Smooth muscle cell of the brain vasculature (primary cell): ENCODE results near the gene ALPI.

ENCODE experiments used
- DNase-seq: peaks from one replicate; pipeline ENCODE4 v3.0.0-alpha.2; 2012; ENCODE audit warnings: low read depth, low spot score

The ALPI gene

DNA sequence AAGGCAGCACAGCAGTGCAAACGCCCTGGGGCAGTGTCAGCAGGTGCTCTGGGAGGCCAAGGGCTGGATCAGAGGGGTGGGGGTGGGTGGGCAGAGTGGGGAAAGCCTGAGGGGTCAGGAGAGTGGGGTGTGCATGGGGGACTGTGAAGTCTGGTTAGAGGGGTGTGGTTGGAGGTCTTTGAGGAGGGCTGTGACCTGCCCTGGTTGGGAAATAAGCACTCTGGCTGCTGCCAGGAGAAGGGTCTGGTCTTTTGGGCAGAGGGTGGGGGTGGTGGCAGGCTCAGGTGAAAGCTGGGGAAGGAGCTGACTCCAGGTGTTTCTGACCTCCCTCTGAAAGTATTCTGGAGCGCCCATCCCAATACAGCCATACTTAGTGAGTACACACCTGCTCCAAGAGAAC is 4.2 kb downstream of the ALPI start:
- DNase-seq = no peak

DNA sequence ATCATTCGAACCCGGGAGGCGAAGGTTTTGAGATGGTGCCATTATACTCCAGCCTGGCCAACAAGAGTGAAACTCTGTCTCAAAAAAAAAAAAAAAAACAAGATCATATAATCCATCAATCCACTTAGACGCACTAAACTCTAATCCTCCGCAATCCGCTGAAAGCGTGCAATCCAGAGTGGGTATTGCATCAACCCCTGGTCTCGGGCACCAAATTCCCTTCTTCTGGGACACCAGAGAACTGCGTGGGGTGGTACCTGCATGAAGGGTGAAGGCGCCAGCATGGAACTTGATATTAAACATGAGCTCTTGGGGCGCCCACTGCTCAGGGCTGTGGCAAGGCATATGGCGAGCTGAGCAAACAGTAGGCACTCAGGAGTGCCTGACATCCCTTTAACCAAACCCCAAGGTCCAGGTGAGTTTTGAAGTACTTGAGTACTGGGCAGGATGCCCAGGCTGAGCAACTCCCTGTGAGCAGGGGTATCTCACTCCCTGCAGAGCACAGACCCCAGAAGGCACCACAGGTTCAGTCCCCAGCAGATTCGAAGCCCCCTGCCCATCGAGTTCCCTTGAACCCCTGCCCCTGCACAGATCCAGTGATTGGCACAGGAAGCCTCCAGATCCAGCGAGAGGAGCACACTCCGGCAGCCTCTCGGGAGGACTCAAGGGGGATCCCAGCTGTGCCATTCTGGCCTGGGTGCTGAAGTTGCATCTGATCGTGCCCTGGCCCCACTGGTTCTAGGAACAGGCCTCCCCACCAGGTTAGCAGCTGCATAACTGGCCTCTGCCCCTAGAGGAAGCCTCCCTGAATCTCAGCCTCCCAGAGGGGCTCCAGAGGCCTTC is 8.0 kb downstream of the ALPI start:
- no peak for DNase-seq

DNA sequence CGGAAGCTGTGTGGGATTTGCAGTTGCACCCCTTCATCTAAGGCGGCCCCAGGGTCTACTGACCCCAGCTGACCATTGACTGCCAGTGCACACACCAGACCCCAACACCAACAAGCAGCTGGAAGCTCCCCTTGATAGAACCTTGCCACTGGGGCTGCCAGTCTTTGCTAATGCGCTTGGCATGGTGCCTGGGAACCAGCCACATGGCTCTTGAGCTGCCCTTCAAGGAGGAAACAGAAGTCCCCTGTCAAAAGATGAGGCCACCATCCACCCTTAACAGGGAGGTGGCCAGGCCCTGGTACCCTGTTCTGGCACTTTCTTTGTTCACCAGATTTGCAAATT is 8.6 kb downstream of the ALPI start:
- no peak for DNase-seq

DNA sequence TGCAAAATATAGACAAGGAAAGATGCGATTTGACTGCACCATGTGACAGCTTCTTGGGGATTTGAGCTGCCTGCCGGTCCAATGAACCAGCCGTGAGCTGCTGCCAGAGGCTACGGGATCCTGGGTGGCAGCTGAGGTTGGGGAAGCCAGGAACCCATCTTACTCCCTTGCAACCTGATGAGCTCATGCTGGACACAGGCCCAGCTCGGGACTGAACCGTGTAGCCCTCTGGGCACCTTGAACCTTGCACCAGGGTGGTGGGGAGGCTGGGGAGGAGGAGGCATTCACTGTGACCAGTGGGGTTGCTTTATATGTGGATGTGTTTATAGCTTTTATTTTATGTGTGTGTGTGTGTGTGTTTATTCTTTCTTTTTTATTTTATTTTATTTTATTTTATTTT is 9.1 kb downstream of the ALPI start:
- no peak for DNase-seq

DNA sequence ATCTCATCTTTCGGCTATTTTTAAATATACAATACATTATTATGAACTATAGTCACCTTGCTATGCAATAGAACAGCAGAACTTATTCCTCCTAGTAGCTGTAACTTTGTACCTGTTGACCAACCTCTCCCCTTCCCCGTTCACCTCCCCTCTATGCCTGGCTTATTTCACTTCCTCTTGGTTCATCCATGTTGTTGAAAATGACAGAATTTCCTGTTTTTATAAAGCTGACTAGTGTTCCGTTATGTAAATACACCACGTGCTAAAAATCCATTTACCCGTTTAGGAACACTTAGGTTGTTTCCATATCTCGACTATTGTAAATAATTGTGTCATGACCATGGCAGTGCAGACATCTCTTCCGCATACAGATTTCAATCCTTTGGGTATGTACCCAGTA is 10.3 kb downstream of the ALPI start:
- no peak for DNase-seq

DNA sequence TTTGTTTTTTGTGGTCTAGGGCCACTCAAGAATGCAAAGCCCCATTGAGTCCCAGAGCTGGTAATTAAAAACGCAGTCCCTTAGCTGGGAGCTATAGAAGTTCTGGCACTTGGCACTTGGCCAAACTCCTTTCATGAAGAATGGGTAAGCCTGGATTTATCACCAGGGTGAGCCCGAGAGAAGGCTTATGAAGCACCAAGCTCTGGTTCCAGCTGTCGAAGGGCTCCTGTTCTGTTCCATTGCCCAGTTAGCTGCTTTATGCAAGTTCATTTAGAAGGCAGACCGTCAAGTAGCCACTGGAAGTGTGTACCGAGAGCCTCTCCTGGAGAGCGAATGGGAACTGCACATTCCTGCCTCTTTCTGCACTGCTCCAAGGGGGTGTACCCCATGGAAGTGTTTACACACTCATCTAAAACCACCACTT is 17.5 kb downstream of the ALPI start:
- no peak for DNase-seq

DNA sequence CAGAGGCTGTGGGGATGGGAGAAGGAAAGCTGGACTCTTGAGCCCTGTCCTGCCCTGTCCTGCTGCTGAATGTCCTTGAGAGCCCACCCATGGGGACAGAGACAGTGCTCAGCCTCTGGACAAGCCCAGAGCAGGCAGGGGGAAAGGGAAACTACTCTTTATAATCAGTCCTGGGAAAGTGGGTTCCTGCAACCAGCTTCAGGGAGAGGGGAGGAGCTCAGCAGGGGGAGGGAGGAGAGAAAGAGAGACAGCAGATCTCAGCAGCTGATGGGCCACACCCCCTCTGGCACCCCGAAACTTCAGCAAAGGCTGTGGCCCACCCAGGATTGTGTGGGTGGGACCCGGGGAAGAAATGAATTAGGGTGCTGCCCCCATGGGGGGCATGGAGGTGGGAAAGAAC is 20.1 kb downstream of the ALPI start:
- no peak for DNase-seq

DNA sequence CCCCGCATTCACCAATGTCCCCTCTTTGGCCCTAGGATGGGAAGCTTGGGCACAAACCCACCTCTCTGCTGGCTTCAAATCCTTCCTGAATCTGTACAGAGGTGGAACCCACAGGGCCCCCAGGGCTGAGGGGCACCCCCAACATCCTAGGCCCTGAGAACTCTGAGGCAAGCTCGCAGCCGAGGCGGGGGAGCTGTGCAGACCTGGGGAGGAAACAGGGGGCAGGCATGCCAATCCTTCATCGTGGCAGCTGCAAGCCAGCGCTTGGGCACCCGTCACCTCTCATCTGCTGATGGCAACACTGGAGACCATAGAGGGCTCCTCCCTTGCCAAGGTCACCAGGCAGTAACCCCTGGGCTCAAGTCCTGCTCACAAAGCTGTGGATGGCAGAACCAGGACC is 20.8 kb downstream of the ALPI start:
- no peak for DNase-seq

DNA sequence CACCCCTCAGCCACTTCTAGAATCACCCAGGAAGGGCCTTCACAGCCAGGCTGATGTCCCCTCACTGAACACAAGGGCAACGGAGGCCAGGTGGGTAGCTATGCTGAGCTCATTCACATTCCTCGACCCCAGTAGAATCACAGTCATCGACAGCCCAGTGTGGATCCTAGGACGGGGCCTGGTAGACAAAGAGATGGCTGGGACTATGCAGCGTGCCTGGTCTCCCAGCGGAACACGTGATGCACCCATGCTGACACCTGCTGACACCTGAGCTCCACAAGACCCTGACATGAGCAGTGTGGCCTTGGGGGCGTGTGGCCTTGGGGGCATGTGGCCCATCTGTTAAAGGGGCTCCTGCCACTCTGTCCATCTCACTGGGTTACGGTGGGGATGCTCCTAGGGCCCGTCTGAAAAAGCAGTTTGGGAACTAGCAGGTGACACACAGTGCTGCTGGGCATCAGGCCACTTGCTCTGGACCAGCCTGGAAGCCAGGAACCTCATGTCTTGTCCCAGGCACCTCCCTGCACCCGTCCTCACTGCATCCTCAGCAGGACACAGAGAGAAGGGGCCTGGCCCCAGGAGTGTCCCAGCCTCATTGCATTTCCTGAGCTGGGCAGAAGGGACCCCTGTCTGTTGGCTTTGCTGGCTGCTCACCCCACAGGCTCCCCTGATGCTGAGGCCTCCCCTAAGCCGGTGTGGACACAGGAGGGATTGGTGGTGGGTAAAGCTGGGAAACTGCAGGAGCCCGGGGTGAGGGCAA is 22.0 kb downstream of the ALPI start:
- no peak for DNase-seq

DNA sequence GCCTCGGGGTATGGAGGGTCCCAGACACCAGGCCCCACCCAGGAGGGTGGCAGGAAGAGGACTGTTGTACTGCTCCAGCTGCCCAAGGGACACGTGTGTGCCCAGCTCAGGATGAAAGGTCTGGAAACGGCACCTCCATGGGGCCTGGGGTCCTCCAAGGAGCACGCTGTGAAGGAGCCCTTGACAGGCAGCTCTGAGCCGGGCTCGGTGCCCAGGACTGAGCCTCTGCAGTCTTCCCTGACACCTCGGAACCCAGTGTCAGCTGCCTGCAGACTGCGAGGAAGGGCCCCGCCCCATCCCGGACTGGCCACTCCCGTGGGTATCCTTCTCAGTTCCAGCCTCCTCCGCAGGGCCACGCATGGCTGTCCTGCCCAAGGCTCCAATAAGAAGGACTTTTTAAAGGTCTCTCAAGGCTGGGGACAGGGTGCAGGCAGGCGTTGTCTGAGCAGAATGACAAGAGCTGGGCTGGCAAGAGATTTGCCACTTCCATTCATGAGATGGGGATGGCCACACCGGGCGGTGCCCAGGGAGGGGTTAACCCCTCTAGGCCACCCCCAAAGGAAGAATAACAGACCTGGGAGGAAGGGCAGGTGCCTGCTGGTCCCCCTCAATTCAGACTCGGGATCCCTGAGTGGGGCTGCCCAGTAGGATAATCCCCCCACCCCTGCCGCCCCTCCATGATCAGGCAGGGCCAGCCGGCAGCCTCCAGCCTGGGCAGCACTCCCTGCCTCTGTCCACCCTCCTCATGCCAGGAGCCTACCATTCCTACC is 22.8 kb downstream of the ALPI start:
- DNase-seq = no peak

DNA sequence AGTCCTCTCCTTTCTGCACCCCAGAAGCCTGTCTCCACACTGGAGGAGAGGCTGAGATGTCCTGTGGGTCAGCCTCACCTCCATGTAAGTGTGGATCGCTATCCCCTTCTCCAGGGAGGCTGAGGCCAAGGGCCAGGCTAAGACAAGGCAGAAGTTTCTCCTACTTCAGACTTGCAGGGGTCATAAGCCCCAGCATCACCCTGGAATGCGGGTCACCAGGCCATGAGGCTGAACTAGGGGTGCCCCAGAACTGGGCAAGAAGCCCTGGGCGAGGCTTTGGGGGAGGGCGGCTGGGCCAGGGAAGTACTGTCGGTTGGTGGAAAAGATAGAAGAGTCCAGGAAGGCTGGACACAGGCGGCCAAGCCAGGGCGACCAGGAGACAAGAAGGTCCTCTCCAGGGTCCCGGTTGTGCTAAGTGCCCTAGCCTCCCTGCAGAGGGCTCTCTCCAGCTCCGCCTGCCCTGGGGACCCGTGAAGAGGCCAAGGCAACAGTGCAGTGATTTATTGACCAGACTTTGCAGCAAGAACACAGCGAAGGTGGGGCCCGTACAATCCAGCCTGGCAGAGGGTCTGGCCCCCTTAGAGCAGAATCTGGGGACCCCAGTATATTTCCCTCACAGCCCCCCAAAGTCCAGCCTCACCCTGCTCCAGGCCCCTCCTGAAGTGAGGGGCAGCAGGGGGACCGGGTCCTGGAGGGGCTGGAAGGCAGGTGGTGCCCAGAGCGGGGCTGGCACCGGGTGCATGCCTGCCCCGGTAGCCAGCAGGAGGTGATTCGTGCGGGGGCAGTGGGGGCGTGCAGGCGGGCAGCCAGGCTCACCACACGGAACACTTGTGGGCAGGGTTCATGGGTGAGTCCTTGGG is 23.6 kb downstream of the ALPI start:
- DNase-seq = no peak

DNA sequence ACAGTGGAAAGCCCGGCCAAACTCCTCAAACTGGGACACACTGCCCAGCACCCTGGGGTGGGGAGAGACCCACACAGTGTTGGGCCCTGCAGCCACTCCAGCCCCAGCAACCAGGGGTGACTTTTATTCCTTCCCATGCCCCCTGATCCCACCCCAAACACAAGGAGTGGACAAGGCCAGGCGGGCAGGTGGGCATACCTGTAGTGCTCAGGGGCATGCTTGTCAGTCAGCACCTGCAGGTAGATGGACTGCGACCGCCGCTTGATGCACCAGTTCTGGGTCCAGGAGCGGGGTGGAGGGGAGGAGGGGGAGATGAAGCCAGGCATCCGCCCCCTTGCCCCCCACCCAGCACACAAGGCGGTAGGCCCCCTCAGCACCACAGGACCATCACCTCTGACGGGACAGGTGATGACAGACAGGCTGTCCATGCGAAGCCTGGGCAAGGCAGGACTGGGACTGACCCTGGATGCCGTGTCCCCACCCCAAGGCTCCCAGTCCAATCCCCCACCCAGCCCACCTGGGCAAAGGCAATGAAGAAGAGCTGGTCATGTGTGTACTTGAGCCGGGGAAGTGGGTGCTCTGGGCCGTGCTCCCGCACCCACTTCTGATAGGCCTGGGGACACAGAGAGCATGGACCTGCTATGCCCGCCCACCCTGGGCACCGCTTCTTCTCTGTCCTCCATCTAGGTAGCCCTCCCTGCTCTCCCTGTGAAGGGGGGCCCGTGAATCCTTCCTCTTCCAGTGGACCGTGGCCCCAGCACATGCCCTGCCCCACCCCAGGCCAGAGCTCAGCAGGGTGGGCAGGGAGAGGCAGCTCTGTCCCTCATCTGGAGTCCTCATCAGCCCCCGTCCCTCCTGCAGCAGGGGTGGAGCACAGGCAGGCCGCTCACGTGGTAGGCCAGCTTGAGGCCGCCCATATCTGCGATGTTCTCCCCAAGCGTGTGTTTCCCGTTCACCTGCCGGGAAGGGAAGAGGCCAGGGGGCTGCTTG is 24.5 kb downstream of the ALPI start:
- no peak for DNase-seq

DNA sequence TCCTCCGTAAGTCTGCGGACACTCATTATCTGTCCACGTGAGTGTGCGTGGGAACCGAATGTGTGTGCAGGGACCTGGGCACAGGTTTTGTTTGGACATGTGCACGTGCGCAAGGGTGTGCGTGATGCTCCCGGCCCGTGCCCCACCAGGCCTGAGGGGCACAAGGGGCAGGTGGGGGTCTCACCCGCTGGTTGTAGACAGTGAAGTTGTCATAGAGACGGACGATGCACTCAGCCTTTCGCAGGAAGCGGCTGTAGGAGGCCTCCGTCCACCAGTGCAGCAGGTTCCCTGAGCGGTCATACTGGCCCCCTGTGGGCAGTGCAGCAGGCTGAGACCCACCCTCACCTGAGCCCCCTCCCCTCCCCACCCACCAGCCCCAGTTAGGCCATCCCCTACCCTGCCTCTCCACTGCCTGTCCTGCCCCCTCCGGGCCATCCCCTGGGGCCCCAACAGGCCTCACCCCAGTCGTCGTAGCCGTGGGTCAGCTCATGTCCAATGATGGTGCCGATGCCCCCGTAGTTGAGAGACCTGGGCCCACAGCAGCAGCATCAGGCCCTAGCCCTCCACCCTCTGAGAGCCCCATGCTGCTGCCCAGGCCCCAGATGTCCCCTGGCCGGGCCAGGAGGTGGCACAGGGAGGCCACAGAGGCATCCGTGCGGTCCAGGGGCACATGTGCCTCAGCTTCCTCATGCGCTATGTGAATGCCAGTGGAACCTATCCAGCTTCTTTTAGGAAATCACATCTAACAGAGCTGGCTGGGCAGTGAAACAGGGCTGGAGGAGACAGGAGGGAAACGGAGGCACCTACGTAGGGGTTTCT is 25.6 kb downstream of the ALPI start:
- DNase-seq = no peak

DNA sequence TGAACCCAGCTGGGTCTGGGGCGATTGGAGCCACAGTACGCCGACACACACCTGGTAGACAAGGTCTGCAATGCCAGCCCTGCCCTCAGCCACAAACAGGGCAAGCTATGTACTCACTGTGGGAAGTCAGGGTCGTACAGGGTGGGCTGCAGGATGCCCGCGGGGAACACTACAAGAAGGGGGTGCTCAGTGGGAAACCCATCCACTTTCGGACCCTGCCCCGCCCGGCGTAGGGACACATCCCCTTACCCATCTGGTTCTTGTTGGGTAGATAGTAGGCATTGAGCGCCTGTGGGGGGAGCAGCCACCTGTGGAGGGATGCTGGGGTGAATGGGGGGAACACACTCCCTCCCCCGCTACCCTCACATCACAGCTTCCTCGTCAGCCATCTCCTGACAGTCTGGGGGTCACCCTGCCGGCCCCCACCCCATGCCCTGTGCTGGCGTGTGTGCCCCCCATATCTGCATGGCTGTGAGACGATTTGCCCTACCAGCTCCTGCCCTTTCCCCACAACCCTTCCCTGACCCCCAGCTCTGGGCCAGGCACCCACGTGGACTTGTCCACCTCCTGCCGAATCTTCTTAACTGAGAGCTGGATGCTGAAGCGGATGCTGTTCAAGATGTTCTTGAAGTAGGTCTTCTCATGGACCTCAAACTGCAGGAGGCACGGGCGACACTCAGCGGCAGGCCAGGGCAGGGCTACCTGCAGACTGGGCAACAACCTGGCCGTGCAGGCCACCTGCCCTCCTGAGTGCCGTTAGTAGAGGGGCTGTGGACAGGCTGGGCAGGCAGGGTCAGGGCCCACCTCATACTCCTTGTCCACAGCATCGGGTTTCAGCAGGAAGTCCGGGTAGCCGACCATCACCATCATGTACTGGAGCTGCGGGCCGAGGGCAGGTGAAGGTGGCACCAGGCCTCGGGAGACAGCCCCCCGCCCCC is 26.6 kb downstream of the ALPI start:
- no peak for DNase-seq

DNA sequence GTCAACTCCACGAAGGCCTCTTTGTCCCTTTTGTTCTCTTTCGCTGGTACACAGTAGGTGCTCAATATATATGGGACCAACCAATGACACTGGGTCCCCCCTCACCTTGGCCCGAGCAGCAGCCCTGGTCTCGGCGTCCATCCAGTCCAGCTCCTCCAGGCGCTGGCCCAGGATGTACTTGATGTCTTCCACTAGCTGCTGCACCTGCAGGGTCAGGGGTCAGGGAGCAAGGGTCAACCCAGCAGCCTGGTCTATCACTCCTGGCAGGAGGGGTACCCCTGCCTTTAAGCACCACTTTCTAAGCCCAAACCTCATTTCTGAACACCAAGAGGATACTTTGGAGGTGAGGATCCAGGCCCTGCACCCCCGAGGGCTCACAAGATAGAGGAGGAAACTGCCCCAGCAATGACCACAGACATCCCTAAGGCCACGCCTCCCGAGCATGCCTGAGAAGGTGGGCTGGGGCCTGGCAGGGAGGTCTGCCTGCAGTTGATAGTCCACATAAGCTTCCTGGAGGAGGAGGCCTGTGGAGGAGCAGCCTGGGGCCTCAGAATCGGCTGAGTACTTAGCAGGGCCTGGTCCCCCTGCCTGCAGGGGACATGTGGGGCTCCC is 27.5 kb downstream of the ALPI start:
- DNase-seq = no peak

DNA sequence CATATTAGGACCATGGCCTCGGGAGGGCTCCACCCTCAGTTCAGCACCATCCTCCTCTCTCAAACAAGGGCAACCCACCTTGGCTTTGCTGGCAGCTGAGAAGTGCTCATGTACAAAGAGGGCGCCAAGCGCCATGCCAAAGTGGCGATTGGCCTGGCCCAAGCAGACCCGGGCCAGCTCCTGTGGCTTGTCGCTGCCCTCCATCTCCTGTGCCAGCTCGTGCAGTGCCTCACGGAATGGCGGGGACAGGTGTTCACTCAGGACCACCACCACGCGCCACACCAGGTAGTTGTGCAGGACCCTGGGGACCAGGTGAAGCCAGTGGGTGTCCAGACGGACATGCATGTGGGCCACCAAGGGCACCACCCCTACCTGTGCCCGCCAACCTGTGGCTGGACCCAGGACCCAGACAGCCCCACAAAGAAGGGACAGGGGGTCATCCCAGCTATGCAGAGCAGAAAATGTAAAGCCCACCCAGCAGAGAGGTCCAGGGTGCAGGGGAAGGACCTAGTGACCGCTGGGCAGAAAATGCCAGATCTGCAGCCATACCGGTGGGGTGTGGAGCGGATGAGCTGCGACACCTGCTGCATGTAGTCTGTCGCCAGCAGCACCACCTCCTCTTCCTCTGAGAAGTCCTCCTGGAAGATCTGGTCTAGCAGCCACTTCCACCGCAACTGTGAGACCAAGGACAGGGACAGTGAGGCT is 28.1 kb downstream of the ALPI start:
- DNase-seq = no peak

DNA sequence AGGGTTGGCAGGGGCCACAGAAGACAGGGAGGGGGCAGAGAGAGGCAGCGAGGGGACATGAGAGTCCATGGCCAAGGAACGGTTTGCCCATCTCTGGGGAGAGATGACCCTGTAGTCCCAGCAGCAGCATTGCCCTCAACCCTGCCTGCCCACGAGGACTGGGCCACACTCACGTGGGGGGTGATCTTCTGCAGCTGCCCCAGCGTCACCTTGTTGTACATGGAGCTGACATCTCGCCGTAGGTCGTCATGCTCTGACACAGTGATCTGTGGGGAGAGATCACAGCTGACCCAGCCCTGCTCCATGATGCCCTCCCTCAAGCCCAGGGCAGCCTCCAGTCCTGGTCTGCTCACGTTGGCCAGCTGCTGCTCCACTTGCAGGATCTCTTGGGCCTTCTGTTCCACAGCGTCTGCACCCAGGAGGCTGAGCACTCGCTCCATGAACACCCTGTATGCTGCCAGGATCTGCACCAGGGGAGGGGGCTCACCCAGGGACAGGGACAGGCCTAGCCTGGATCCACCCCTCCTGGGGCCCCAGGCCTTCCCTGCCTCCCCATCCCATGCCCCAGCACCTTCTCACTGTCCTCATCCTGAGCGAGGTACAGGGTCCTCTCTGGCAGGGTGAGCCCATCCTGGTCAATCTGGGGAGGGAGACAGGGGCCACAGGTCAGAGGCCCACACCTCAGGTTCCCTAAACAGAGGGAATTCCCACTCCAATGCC is 28.8 kb downstream of the ALPI start:
- no peak for DNase-seq
